ENCODE data around the gene TRIOBP.

The TRIOBP gene

DNA sequence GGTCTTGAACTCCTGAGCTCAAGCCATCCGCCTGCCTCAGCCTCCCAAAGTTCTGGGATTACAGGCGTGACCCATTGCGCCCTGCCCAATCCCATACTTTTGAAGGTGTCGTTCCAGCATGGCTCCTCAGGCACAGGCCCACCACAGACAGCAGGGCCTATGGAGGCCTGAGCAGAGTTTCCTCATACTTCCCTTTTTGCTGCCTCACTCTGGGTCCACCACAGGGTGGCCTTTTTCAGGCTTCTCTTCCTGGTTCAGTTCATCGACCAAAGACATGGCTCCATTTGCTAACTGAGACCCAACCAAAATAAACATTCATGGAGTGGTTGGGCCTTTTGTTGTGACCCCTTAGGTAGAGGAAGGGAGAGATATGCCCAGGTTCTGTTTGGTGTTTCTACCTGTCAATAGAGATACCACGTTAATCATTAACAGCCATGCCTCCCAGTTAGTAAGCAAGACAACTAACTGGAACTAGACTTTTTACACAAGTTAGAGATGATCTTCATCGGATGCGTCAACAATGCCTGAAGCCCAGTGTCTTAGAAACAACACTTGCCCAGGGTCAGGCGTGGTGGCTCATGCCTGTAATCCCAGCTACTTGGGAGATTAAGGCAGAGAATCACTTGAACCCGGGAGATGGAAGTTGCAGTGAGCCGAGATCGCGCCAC is 35.1 kb downstream of the TRIOBP start:
- no peak for DNase-seq

DNA sequence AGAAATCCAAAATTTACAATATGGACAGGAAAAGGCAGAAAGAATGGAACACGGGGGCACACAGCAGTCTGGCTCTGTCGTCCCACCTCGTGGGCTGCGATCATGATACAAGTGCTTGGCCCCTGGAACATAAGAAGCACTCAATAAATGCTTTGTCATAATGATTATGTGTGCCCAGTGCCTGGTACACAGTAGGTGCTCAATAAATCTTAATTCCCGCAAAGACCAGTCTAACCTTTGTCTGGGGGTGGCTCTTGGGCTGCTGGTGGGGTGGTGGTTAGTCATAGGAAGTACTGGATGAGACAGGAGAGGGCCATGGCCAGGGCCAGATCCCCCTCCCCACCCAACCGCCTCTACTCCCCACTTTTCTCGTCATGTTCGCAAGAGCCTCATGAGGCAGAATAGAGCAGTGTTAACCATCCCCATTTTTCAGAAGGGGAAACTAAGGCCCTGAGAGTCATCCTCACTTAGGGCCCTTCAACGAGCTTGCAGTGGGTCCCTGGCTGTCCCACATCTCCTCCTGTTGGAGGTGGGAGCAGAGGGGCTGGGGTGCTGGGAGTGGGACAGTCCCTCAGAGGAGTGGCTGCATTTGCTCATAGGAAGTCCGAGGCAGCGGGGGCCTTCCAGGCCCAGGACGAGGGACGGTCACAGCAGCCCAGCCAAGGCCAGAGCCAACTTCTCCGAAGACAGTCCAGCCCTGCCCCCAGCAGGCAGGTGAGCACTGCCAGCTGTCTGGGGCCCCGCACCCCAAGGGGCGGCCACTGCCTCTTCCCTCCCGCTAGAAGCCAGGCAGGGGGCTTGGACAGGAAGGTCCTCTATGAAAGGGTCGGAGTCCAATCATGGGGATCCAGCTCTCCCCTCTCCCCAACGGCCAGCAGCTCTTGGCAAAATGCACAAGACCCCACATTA is 36.1 kb downstream of the TRIOBP start:
- no peak for DNase-seq

DNA sequence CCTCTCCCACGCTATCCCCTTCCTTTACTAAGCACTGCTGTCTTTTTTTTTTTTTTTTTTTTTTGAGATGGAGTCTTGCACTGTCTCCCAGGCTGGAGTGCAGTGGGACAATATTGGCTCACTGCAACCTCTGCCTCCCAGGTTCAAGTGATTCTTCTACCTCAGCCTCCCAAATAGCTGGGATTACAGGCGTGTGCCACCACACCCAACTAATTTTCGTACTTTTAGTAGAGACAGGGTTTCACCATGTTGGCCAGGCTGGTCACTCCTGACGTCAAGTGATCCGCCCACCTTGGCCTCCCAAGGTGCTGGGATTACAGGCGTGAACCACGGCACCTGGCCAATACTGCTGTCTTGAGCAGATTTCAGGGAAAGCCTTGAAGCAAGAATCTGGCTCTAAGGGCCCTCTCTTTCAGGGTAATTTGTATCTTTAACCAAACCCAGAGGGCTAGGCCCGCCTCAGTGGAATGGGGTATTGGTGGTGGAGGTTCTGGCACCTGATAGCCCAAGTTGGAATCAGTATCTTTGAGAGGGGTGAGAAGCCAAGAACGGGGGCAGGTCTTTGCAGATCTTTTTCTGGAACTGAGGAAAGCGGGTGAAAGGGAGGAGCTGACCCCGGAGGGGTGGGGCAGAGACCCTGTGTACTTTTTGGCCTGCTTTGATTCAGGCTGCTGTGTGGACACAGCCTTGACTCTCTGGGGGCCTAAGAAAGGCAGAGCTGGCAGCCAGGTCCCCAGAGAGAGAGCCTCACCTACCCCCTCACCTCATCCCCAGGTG is 37.0 kb downstream of the TRIOBP start:
- DNase-seq = no peak

DNA sequence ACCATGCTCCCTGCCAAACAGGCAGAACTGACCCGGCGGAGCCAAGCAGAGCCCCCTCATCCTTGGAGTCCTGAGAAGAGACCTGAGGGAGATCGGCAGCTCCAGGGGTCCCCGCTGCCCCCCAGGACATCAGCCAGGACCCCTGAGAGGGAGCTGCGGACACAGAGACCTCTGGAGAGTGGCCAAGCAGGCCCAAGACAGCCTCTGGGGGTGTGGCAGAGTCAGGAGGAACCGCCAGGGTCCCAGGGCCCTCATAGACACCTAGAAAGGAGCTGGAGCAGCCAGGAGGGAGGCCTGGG is 37.5 kb downstream of the TRIOBP start:
- DNase-seq = no peak

DNA sequence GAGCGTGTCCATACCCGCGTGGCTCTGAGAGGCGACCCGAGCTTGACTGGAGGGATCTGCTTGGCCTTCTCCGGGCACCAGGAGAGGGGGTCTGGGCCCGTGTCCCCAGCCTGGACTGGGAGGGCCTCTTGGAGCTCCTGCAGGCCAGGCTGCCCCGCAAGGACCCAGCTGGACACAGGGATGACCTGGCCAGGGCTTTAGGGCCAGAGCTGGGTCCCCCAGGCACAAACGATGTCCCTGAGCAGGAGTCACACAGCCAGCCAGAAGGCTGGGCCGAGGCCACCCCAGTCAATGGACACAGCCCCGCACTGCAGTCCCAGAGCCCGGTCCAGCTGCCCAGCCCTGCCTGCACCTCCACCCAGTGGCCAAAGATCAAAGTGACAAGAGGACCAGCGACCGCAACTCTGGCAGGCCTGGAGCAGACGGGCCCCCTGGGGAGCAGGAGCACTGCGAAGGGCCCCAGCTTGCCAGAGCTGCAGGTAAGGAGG is 38.2 kb downstream of the TRIOBP start:
- DNase-seq = no peak

DNA sequence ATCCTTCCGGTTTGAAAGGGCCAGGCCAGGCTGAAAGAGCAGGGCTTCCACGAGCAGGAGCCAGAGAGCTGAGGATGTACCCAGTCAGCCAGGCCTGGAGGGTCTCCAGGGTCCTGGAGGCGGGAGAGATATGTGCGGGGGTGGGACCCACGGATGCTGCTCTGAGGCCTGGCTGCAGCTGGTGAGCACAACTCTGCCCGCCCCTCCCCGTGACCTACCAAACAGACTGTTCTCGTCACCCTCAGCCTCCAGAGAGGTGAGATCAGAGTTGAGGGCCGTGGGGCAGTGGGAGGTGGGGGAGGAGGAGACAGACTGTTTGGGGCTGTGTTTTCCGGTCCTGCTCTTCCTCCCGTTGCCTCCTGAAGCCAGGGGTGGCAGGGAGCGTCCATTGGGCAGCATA is 42.2 kb downstream of the TRIOBP start:
- DNase-seq = peak; percentile 87

DNA sequence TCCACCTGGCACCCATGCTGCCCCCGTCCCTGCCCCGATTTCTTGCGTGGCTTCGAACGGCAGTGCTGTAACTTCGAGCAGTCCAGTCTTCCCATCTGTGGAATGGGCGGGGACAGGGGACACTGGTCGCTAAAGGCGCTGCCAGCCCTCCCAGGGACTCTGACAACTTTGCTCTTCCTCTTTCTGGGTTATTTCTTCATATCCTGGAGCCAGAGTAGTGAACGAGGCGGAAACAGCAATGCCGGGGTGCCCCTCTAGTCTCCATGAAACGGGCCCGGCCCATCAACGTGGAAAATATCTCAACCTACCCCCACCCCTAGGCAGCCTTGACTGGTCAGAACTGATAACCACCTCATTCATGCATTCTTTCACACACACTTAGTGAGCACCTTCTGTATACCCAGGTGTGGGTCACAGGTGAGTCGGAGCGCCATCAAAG is 42.8 kb downstream of the TRIOBP start:
- DNase-seq = no peak

DNA sequence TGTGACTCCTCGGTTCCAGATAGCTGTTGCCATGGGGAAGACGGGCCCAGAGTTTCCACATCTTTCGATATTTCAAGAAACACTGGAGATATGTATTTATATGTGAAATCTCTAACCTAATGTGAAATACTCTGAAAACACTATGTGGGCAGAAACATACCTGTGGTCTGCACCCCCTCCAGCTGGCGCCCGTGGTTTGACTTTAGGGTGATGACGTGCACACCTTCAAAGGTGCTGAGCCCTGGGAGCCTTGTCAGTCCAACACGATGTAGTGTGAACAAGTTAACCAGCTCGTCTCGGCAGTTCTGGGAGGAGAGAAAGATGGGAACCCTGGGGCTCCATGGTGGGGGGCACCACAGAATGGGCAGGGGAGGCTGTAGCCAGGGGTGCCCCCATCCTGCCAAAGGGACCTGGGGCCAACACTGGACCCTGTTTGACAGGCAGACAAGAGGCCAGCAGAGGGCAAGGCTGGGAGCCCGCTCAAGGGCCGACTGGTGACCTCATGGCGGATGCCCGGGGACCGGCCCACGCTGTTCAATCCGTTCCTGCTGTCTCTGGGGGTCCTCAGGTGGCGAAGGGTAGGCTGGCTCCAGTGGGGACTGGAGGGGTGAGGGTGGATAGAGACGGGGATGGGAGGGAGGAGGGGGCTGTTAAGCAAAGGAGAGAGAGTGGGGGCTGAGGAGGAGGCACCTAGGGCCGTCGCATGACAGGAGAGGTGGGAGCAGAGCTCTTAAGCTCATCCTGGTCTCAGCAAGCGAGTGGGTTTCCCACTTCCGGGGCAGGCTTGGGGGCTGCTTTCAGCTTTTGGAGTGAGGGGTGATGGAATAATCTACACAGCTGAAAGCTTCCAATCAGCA is 43.8 kb downstream of the TRIOBP start:
- no peak for DNase-seq

DNA sequence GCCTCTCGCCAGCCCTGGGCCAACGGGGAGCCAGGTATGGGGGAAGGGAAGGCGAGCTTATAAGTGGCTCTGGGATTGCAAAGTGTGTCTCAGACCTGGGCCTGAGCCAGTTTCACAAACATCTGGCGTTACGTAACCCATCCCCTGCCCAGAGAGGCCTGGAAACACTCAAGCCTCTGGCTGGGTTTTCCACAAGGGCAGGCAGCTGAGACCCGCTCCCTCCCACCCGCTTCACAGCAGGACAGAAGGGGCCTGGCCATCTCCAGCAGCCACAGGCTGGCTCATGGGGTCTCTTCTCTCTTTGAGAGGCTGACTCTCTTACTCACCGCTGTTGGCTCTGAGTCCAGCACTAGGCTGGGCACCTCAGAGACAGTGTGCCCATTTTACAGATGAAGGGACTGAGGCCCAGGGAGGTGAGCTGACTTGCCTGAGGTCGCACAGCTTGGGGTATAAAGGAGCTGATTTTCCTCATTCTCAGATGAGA is 44.5 kb downstream of the TRIOBP start:
- DNase-seq = peak; percentile 96

DNA sequence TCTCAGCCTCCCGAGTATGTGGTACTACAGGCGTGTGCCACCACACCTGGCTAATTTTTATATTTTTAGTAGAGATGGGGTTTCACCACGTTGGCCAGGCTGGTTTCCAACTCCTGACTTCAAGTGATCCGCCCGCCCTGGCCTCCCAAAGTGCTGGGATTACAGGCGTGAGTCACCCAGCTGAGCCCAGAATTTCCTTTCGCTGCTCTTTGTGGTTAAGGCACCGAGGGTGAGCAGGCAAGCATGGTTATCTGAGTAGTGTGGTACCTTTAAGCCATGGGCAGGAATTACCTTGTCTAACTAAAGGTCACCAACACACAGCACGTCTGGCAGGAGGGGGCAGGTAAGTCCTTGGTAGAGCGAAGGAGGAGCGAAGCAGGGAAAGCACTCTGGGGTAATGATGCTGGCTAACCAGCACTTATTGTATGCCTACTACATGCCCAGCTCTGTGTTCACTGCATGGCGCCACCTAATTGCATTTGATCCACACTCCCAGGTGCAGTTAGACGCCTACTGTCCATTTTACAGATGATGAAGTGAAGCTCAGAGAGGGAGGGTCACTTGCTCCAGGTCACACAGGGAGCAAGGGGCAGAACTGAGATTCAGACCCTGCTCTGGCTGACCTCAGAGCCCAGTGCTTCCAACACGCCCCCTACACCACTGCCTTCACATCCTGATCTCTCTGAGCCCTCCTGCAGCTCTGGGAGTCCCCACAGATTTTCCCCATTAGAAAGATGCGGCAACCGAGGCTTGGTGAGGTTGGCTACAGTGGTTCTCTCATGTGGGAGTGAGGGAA is 45.7 kb downstream of the TRIOBP start:
- DNase-seq = no peak

DNA sequence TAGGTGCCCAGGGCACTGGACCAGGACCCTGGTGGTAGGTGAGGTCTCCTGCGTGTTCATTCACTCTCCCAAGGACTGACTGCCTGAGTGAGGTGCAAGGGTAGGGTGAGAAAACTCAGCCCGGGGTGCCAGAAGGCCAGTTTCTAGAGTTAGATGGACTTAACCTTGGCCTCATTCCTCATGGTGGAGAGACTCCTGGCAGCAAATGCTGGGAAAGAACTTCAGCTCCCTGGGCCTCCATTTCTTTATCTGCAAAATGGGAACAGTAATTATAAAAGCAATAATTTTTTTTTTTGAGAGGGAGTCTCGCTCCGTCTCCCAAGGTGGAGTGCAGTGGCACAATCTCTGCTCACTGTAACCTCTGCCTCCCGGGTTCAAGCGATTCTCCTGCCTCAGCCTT is 47.7 kb downstream of the TRIOBP start:
- no peak for DNase-seq

DNA sequence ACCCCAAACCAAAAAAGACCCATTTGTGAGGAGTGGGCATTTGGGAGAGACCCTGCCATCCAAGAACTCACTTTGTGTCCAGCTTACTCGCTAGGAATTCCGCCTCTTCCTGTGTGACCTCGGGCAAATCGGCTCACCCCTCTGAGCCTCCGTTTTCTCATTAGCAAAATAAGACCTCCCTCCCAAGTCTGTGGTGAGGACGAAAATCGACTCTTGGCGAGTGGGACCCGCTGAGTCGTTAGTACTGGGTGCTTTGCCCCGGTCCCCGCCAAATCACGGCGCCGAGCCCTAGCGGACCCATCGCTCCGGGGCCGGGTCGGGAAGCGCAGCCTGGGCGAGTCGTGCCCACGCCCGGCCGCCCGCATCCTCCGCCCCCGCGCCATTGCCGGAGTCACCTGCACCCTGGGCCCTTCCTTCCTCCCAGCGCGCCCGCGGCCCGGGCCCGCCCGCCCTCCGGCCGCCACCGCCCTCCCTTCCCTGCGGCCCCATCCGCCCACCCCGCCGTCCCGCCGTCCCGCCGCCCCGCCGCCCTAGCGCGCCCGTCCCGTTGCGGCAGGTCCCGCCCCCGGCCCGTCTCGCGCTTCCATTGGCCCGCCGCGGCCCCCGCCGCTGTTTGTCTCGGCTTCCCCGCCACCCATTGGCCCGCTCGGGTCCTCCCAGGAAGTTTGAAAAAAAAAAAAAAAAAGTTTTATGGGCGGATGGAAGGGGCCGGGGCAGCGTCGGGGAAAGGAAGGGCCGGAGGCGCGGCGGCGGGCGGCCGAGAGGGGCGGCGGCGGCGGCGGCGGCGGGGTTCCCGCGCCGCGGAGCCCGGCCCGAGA is 48.9 kb downstream of the TRIOBP start:
- DNase-seq = peak; percentile 95

DNA sequence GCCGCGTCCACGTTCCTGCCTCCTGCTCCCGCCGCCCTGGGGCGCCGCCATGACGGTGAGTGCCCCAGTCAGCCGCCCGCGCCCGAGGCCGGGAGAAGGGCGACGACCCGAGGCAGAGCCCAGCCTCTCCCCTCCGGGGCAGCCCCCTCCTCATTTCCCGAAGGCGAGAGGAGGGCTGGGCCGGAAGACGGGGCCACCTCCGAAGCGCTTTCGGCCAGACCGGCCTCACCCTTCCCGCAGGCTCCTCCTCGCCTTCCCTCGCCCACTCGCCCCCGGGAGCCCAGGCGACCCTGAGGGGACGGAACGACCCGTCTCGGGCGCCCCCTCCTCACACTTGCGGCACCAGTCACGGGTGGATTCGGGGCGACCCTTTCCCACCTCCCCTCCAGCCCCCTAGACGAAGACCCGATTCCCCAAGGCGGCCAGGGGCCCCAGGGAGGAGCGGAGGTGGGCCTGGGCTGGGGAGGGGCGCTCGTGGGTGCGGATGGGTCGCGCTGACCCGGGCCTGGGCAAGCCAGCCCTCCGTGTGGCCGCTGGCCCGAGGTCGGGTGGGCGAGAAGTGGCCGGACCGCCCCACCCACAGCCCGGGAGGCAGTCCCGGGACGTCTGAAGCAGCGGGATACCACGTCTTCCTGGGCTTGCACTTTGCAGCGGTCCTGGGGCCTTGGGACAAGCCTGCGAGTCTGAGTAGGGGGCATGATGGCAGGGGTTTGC is 49.7 kb downstream of the TRIOBP start:
- no peak for DNase-seq

DNA sequence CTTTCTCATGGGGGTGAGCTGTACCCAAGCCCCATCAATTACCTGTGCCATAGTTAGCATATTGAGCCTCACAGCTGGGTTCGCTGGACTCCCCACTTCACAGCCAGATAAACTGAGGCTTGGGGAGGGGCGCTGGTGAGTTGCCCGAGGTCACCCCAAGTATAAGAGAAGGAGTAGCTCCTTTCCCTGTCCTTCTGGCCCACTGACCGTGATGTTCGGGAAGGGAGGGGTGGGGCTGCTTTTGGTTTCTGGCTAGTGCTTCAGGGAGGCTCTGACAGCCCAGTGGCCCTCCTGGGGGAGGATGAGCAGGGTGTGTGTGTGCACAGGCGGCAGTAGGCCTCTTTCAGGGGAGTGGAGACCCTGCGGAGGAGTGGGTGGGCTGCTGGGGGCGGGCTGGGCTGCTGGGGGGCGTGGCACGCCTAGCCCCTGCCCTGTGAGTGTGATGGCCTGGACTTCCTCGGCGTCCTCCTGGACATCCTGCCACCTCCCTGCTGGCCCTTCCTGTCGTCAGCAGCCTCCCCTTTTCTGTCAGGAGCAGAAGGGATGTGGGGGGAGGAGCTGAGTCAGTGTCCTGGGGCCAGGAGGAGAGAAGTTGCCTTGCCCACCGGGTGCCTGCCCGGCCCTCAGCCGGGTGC is 50.3 kb downstream of the TRIOBP start:
- DNase-seq = peak; percentile 61

DNA sequence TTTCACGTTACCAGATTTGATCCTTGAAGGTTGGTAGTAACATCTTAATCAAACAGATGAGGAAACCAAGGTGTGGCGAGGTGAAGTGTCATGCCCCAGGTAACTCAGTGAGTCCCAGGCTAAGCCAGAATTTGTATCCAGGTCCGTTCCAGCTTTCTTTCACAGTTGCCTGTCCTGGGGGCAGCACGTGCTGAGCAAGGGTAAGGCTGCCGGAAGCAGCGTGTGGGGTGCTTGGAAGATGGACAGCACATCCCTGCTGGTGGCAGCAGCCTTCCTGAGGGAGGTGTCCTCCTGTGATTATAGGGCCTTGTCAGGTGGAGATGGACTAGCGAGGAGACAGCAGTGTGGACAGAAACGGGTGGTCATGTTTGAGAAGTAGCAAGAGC is 50.9 kb downstream of the TRIOBP start:
- no peak for DNase-seq

DNA sequence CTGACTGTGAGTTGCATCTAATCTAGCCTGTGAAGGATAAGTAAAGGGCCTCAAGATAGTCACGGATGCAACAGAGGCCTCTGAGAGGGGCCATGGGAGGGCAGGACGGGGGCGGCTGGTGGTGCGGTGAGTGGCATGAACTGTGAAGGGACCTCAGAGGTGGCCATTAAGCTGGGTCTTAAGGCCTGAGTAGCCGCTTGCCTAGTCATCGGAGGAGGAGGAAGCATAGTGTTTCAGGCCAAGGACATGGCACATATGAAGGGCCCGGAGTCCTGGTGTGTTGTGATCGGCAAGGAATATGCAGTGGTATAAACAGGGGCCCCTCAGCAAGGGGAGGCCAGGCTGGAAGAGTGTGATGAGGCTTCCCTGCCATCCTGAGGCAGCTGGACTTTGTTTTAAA is 51.8 kb downstream of the TRIOBP start:
- DNase-seq = no peak

DNA sequence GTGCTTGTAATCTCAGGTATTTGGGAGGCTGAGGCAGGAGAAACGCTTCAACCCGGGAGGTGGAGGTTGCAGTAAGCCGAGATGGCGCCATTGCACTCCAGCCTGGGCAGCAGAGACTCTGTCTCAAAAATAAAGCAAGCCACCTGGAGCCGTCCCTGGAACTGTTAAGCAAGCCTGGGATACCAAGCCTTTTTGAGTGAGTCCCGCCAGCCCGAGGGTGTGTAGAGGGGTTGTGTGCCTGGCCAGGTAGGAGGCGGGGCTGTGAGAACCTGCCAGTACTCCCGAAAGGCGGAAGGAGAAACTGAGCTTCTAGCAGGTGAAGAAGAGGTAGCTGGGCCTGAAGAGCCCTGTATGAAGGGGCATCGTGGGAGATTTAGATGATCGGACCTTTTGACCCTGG is 52.4 kb downstream of the TRIOBP start:
- DNase-seq = no peak

DNA sequence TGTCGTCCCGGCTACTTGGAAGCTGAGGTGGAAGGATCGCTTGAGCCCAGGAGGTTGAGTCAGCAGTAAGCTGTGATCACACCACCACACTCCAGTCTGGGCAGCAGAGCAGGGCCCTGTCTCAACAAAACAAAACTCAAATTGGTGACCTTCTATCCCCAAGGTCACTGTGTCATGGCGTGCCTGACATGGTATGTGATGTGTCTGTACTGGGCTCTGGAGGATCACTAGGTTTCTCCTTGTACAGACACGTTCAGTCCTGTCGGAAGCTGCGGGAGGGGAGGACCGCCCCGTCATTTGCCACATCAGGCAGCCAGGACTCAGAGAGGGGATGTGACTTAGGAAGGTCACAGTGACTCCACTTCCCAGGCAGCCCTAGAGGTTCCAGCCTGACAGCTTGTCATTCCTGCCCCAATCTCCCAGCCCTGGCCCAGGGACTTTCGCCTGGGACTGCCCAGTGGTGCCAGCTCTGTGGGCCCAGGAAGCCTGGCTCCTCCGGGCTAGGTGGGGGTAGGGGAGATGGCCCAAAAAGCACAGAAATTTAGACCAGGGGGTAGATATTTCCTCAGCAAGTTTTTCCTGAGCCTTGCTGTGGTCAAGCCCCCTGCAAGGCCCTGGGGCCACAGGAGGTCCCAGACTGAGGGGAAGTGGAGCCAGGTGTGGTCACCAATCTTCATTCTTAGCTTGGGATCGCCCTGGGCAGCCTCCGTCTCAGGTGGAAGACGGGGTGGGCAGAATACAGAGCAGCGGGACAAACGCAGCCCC is 53.2 kb downstream of the TRIOBP start:
- DNase-seq = no peak
